ENCODE data around the gene SLC38A8.

GRCh38 chr16:84018710-84019109 is 23.9 kb downstream of the SLC38A8 start:
- no peak for TF ChIP-seq CTCF (IDR thresholded peaks at IDR 0.05)
- TF ChIP-seq POLR2AphosphoS5 (IDR thresholded peaks at IDR 0.05): no peak
- no peak for TF ChIP-seq POLR2A (IDR thresholded peaks at IDR 0.05)
